HG02678 (cell line): Measurements from ENCODE around the gene MANF.
A peak's percentile ranks its signal among the peaks of the same experiment; 100 is the strongest.
"Not testable (repeated sequence)": the region's sequence is repeated elsewhere in the genome, so short reads cannot be mapped to it uniquely, and the experiment has no call there.

Experiments used
- ATAC-seq: cut with Tn5 transposase; IDR thresholded peaks from one replicate; pipeline ENCODE4 v1.9.1; 2021; ENCODE audit warnings: mild to moderate bottlenecking, moderate library complexity; ENCODE audit not compliant: unreplicated experiment

The MANF gene

GRCh38 chr3:51371943-51372557 lies 13.0 kb upstream of the MANF start:
- no peak for ATAC-seq

- no peak for ATAC-seq
These were observed 11.3 kb upstream of the MANF start for GRCh38 chr3:51373658-51374421.

GRCh38 chr3:51374456-51374855 lies 10.6 kb upstream of the MANF start:
- ATAC-seq, result no peak

GRCh38 chr3:51375136-51375535 lies 10.0 kb upstream of the MANF start:
- no peak for ATAC-seq

- ATAC-seq, result no peak
These were observed 9.5 kb upstream of the MANF start for GRCh38 chr3:51375571-51375970.

- ATAC-seq, result no peak
These were observed 7.0 kb upstream of the MANF start for GRCh38 chr3:51378065-51378464.

GRCh38 chr3:51378726-51379125 lies 6.4 kb upstream of the MANF start:
- ATAC-seq, result no peak

- ATAC-seq, result no peak
These were observed 5.8 kb upstream of the MANF start for GRCh38 chr3:51379301-51379700.

- ATAC-seq, result no peak
These were observed 5.2 kb upstream of the MANF start for GRCh38 chr3:51379746-51380455.

GRCh38 chr3:51380601-51381332 lies 4.3 kb upstream of the MANF start:
- ATAC-seq, result no peak

GRCh38 chr3:51381333-51381705 lies 3.8 kb upstream of the MANF start:
- ATAC-seq, result no peak

- ATAC-seq, result no peak
These were observed 2.9 kb upstream of the MANF start for GRCh38 chr3:51382076-51382745.

GRCh38 chr3:51382947-51383578 lies 2.0 kb upstream of the MANF start:
- no peak for ATAC-seq

- peak; percentile 6 for ATAC-seq
These were observed 901 bp upstream of the MANF start for GRCh38 chr3:51384055-51384725.

- ATAC-seq, result no peak
These were observed 565 bp downstream of the MANF start for GRCh38 chr3:51385621-51386091.

- no peak for ATAC-seq
These were observed 1.2 kb downstream of the MANF start for GRCh38 chr3:51386159-51386851.

GRCh38 chr3:51386852-51387229 lies 1.8 kb downstream of the MANF start:
- ATAC-seq, result no peak

- ATAC-seq, result not testable (repeated sequence)
These were observed 2.2 kb downstream of the MANF start for GRCh38 chr3:51387281-51387680.
